GM21619 (cell line): ENCODE measurements around the gene ZFAND3.

ENCODE experiments used
- ATAC-seq: cut with Tn5 transposase; IDR thresholded peaks from one replicate; pipeline ENCODE4 v1.9.1; 2021; ENCODE audit not compliant: unreplicated experiment

Gene ZFAND3

GRCh38 chr6:37826993-37827392 is 7.5 kb downstream of the ZFAND3 start:
- ATAC-seq, result no peak

- ATAC-seq, result no peak
Observed at GRCh38 chr6:37827603-37828265, 8.2 kb downstream of the ZFAND3 start.

GRCh38 chr6:37830225-37830624 is 10.7 kb downstream of the ZFAND3 start:
- ATAC-seq, result no peak

- ATAC-seq, result no peak
Observed at GRCh38 chr6:37831457-37831856, 11.9 kb downstream of the ZFAND3 start.

GRCh38 chr6:37835923-37836322 is 16.4 kb downstream of the ZFAND3 start:
- ATAC-seq, result no peak

GRCh38 chr6:37838219-37838921 is 18.8 kb downstream of the ZFAND3 start:
- no peak for ATAC-seq

- ATAC-seq, result no peak
Observed at GRCh38 chr6:37840143-37840939, 20.8 kb downstream of the ZFAND3 start.

- ATAC-seq, result peak; percentile 60
Observed at GRCh38 chr6:37840940-37841300, 21.4 kb downstream of the ZFAND3 start.

GRCh38 chr6:37845026-37845911 is 25.7 kb downstream of the ZFAND3 start:
- no peak for ATAC-seq

GRCh38 chr6:37845930-37846329 is 26.4 kb downstream of the ZFAND3 start:
- no peak for ATAC-seq

GRCh38 chr6:37847704-37848103 is 28.2 kb downstream of the ZFAND3 start:
- ATAC-seq, result no peak

- no peak for ATAC-seq
Observed at GRCh38 chr6:37848371-37848770, 28.8 kb downstream of the ZFAND3 start.

GRCh38 chr6:37850260-37850659 is 30.7 kb downstream of the ZFAND3 start:
- no peak for ATAC-seq

- no peak for ATAC-seq
Observed at GRCh38 chr6:37850728-37851285, 31.3 kb downstream of the ZFAND3 start.

- no peak for ATAC-seq
Observed at GRCh38 chr6:37851997-37852524, 32.5 kb downstream of the ZFAND3 start.

GRCh38 chr6:37856285-37856684 is 36.8 kb downstream of the ZFAND3 start:
- ATAC-seq, result no peak

- no peak for ATAC-seq
Observed at GRCh38 chr6:37858363-37858762, 38.8 kb downstream of the ZFAND3 start.

GRCh38 chr6:37860226-37860839 is 40.8 kb downstream of the ZFAND3 start:
- ATAC-seq, result no peak

GRCh38 chr6:37861452-37861851 is 41.9 kb downstream of the ZFAND3 start:
- no peak for ATAC-seq

GRCh38 chr6:37862430-37862829 is 42.9 kb downstream of the ZFAND3 start:
- ATAC-seq, result no peak
